Panc1 (cell line): Measurements from ENCODE around the gene ASB1. TPM values are rescaled to one million over a fixed set of nuclear protein-coding genes. Genes with fewer than 3 reads are reported as not detected.

Experiments used
- ATAC-seq: fragments of 200-7000 bp; cut with Tn5 transposase; 2 replicates; pipeline ENCODE4 v1.9.1; 2020; ENCODE audit warnings: mild to moderate bottlenecking, moderate library complexity
- BruUV-seq: library from RNA; stranded (reverse); fragments of 400-500 nt; replicated peaks from 2 replicates; lab custom pipeline; 2021; lab: Mats Ljungman, UMichigan
- CTCF ChIA-PET: fragments of 300-600 bp; sonication (Branson Sonifier 250); formaldehyde crosslinking; loops from one replicate; lab custom pipeline; 2022; ENCODE audit warnings: antibody characterized with exemption; lab: Charles Lee
- POLR2A ChIA-PET: fragments of 300-600 bp; sonication (Branson Sonifier 250); formaldehyde crosslinking; loops from one replicate; lab custom pipeline; 2022; ENCODE audit warnings: antibody characterized with exemption; lab: Charles Lee
- DNase-seq: peaks from one replicate; pipeline ENCODE4 v3.0.0-alpha.2; 2010; ENCODE audit warnings: low read depth, low spot score
- H3K27ac ChIP-seq: 2 replicates; pipeline ENCODE4 v1.5.1; 2011; ENCODE audit warnings: mild to moderate bottlenecking, low read length, inconsistent platforms
- H3K27me3 ChIP-seq: fragments of 200-500 bp; sonication (Bioruptor generic); 2 replicates; pipeline ENCODE4 v1.6.0; 2014; ENCODE audit warnings: low read length, inconsistent platforms; ENCODE audit not compliant: control insufficient read depth, insufficient read depth
- H3K36me3 ChIP-seq: fragments of 200-500 bp; sonication (Bioruptor generic); 2 replicates; pipeline ENCODE4 v1.5.1; 2014; ENCODE audit warnings: inconsistent platforms, mild to moderate bottlenecking, low read length, moderate library complexity; ENCODE audit not compliant: control insufficient read depth, insufficient read depth
- H3K4me1 ChIP-seq: 2 replicates; pipeline ENCODE4 v1.5.1; 2011; ENCODE audit warnings: inconsistent platforms, mild to moderate bottlenecking, low read length, moderate library complexity; ENCODE audit not compliant: control insufficient read depth, insufficient read depth
- H3K4me3 ChIP-seq, 2 experiments: 2 replicates each; pipeline ENCODE4 v1.5.1; 2011 to 2012; ENCODE audit warnings: low read depth in 2 of 2, low read length in 2 of 2, mild to moderate bottlenecking in 2 of 2, inconsistent platforms in 1 of 2, moderate library complexity in 1 of 2
- H3K9me3 ChIP-seq: fragments of 200-500 bp; sonication (Bioruptor generic); 2 replicates; pipeline ENCODE4 v1.5.1; 2014; ENCODE audit warnings: low read depth, mild to moderate bottlenecking, inconsistent platforms, low read length, moderate library complexity; ENCODE audit not compliant: control insufficient read depth, insufficient read depth
- CTCF ChIP-seq: fragments of 450-650 bp; IDR thresholded peaks from 2 replicates; pipeline ENCODE4 v1.5.1; 2017; ENCODE audit warnings: mild to moderate bottlenecking
- POLR2AphosphoS5 ChIP-seq: IDR thresholded peaks from 2 replicates; pipeline ENCODE4 v1.6.1; 2012; ENCODE audit warnings: mild to moderate bottlenecking, low read depth, low read length, moderate library complexity
- REST ChIP-seq, 2 experiments: IDR thresholded peaks; 2 replicates each; pipeline ENCODE4 v1.6.1; 2011 to 2012; ENCODE audit warnings: low read depth in 2 of 2, control low read depth in 1 of 2, low read length in 1 of 2, mild to moderate bottlenecking in 1 of 2, moderate library complexity in 1 of 2; ENCODE audit not compliant: insufficient read depth in 1 of 2
- SIN3A ChIP-seq: IDR thresholded peaks from 2 replicates; pipeline ENCODE4 v1.6.1; 2012; ENCODE audit warnings: low read depth, mild to moderate bottlenecking, low read length, moderate library complexity, borderline replicate concordance; ENCODE audit not compliant: insufficient read depth
- TCF7L2 ChIP-seq: IDR thresholded peaks from 2 replicates; pipeline ENCODE4 v1.6.1; 2011; ENCODE audit warnings: mild to moderate bottlenecking, low read depth, low read length, inconsistent platforms
- in situ Hi-C: cut with HindIII; loops from 2 replicates; pipeline ENCODE4 v1.10.0; 2016; ENCODE audit warnings: low sequenced_read_pairs, low pct_unique_long_range_greater_than_20kb
- intact Hi-C: fragments of 100-400 bp; cut with micrococcal nuclease; formaldehyde crosslinking; loops from one replicate; pipeline ENCODE4 v1.10.0; 2022; ENCODE audit not compliant: unreplicated experiment
- total RNA-seq: library from RNA; stranded (reverse); gene quantifications from one replicate; pipeline ENCODE4 v1.2.1, GENCODE V29; 2021; ENCODE audit not compliant: unreplicated experiment

Gene ASB1
- total RNA-seq, 1 experiment from 2014 or later: 57.3 TPM

- ATAC-seq (no peak), DNase-seq (no peak)
- no peaks in the 10 kb centered on the region for H3K9me3 ChIP-seq
- no peak for TF ChIP-seq CTCF
- TF ChIP-seq SIN3A: no peak
- peaks cover 17% of the 10 kb centered on the region for H3K36me3 ChIP-seq
- no peaks in the 10 kb centered on the region for H3K27me3 ChIP-seq
- POLR2A ChIA-PET: interaction anchor here (1.1 kb wide), 1 partner anchor 12 kb away, joined by 4 read pairs; no protein-coding TSS in a partner anchor
- H3K4me1 ChIP-seq: peaks cover 56% of the 10 kb centered on the region
- intact Hi-C loops (no loop called here), in situ Hi-C loops (no loop called here)
- BruUV-seq: no TSS peak
- CTCF ChIA-PET: no interaction called here
- peak overlapping the region; percentile 97 for H3K27ac ChIP-seq
- H3K4me3 ChIP-seq: no peak overlapping the region; a peak in 1 of 4 replicates
These were observed 13.6 kb downstream of the ASB1 start for GRCh38 chr2:238440331-238440730.

GRCh38 chr2:238440767-238441166, 14.0 kb downstream of the ASB1 start:
- DNase-seq (no peak), ATAC-seq (no peak)
- Histone ChIP-seq H3K27ac (peak overlapping the region; percentile 97), H3K27me3 (no peaks in the 10 kb centered on the region), H3K36me3 (peaks cover 19% of the 10 kb centered on the region), H3K4me3 (no peak overlapping the region), H3K4me1 (peaks cover 56% of the 10 kb centered on the region), H3K9me3 (no peaks in the 10 kb centered on the region)
- TF ChIP-seq REST (IDR thresholded peaks at IDR 0.05; ENCODE audit: insufficient read depth in 1 of 2, low read depth in 2 of 2, low read length in 1 of 2): no peak
- no peak for TF ChIP-seq CTCF
- TF ChIP-seq POLR2AphosphoS5: no peak
- no peak for TF ChIP-seq TCF7L2
- TF ChIP-seq SIN3A: no peak
- in situ Hi-C loops: no loop called here
- ChIA-PET POLR2A (no interaction called here), CTCF (no interaction called here)
- no TSS peak for BruUV-seq
- intact Hi-C loops: no loop called here
